ENCODE measurements around the gene P2RY11. TPM values are rescaled to one million over a fixed set of nuclear protein-coding genes. Genes with fewer than 3 reads are reported as not detected.
A peak's percentile ranks its signal among the peaks of the same experiment; 100 is the strongest.

The P2RY11 gene, protein sequence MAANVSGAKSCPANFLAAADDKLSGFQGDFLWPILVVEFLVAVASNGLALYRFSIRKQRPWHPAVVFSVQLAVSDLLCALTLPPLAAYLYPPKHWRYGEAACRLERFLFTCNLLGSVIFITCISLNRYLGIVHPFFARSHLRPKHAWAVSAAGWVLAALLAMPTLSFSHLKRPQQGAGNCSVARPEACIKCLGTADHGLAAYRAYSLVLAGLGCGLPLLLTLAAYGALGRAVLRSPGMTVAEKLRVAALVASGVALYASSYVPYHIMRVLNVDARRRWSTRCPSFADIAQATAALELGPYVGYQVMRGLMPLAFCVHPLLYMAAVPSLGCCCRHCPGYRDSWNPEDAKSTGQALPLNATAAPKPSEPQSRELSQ
- 10 to 100 TPM; 57.8 to 64.0 TPM for total RNA-seq

DNA sequence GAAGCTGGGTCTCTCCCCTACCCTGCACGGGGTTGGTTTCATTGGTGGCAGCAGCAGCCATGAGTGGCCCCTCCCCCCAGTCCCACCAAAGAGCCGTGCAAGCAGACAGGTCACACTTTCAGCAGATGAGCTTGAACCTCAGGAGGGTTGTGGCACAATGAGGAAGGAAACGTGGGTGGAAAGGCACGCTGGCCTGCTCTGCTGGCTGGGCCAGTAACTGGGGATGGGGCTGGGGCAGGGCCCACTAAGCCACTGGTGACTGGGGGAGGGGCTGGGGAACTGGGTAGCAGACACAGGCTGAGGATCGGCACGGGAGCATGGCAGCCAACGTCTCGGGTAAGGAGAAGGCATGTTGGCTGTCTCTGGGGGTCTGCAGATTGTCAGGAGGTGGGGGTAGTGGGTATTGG lies at the start of gene P2RY11:
TSS of gene P2RY11 (plus strand) at position 289 of the 407 bp plus-strand sequence. CDS start at position 318, 29 bp downstream.
- Mint-ChIP-seq H3K36me3 (peaks cover 74% of the 10 kb centered on the region), H3K27ac (peak within 1 kb of the TSS; percentile 93), H3K27me3 (no peaks in the 10 kb centered on the region), H3K4me1 (peaks cover 51% of the 10 kb centered on the region), H3K9me3 (no peaks in the 10 kb centered on the region), H3K4me3 (peak within 1 kb of the TSS; percentile 74)
- peak; percentile 71 for DNase-seq

DNA sequence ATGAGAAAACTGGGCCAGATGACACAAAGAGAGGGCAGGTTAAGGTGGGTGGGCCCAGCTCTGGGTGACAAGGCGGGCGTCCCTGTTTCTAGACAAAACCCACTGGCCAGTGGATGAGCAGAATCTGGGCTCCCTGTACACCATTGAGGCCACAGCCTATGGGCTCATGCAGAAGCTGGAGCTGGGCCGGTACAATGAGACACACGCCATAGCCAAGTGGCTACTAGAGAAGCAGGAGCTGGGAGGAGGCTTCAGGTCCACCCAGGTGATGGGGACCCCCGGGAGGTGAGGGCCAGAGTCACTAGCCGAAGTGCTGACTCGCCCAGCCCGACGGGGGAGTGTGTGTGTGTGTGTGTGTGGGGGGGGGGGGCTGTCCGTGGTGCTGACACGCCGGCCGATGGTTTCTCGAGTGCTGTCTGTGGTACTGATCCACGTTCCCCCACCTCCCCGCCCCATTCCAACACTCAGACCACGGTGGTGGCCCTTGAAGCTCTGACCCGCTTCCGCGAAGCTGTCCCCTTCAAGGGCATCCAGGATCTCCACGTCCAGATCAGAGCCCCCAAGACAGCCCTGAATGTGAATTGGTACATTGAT lies 49.7 kb upstream of the P2RY11 start:
- Mint-ChIP-seq H3K9me3 (no peaks in the 10 kb centered on the region), H3K4me1 (no peaks in the 10 kb centered on the region), H3K27ac (no peak overlapping the region), H3K4me3 (no peak overlapping the region), H3K36me3 (no peaks in the 10 kb centered on the region), H3K27me3 (peaks cover 22% of the 10 kb centered on the region)
- DNase-seq, result no peak

DNA sequence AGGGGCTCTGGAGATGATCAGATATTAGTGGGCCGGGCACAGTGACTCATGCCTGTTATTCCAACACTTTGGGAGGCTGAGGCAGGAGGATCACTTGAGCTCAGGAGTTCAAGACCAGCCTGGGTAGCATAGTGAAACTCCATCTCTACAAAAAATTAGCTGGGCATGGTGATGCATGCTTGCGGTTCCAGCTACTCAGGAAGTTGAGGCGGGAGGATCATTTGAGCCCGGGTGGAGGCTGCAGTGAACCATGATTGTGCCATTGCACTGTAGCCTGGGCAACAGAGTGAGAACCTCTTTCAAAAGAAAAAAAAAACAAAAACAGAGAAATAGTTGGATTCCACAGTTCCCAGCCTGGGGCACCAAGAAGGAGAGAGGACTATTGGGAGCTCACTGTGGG lies 43.3 kb upstream of the P2RY11 start:
- no peaks in the 10 kb centered on the region for H3K9me3 Mint-ChIP-seq
- peaks cover 2% of the 10 kb centered on the region for H3K4me1 Mint-ChIP-seq
- H3K27ac Mint-ChIP-seq, result no peak overlapping the region
- no peaks in the 10 kb centered on the region for H3K36me3 Mint-ChIP-seq
- no peak overlapping the region for H3K4me3 Mint-ChIP-seq
- no peak for DNase-seq
- H3K27me3 Mint-ChIP-seq, result peaks cover 4% of the 10 kb centered on the region

DNA sequence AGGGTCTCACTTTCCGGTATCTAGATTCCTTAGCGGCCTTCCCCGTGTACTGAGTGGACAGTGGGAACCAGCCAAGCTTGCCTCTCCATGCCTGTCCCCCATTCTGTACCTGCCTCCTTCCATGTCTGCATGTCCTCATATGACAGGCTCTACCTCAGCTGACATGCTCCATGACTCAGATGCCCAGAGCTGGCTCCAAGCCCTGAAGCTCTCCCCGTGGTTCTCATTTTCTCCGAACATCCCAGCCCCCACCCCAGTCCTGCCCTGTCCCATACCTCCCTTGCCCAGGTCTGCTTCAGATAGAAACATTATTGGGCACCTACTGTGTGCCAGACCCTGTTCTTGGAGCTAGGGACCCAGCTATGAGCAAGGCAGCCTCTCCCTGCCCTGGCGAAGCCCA lies 42.4 kb upstream of the P2RY11 start:
- H3K4me1 Mint-ChIP-seq, result peaks cover 2% of the 10 kb centered on the region
- H3K27ac Mint-ChIP-seq, result no peak overlapping the region
- DNase-seq, result no peak

DNA sequence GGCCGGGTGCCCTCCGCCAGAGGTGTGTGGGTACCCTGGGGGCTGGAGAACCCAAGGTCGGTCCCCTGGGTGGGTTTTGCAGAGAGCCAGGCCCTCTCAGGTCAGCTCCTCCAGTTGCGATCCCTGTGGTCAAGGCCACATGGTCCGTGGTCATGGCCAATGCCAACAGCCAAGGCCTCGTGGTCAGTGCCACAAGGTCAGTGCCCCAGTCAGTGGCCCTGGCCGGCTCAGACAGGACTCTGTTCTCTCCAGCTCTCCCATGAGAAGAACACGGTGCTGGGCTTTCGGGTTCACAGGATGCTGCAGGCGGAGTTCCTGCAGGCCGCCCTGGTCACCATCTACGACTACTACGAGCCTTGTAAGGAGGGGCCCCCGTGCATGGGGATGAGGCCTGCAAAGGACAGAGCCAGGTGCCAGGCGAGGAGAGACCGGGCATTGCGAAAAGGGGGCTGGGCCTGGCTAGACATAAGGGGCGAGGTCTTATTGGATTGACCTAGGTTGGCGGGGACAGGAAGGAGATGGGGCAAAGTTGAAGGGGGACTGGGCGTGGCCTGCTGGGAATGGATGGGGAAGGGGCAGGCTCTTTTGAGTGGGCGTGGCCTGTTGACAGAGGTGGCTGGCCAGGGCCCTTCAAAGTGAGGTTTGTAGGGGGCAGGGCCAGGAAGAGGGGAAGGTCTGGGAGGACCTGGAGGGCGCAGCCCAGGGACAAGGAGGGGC lies 40.6 kb upstream of the P2RY11 start:
- H3K27me3 Mint-ChIP-seq, result no peaks in the 10 kb centered on the region
- DNase-seq, result no peak
- H3K36me3 Mint-ChIP-seq, result no peaks in the 10 kb centered on the region
- peaks cover 2% of the 10 kb centered on the region for H3K9me3 Mint-ChIP-seq
- no peak overlapping the region for H3K27ac Mint-ChIP-seq
- peaks cover 2% of the 10 kb centered on the region for H3K4me1 Mint-ChIP-seq
- no peak overlapping the region for H3K4me3 Mint-ChIP-seq

More for the DNA sequence above, 42.4 kb upstream of the P2RY11 start:
- H3K9me3 Mint-ChIP-seq, result peaks cover under 1% of the 10 kb centered on the region
- no peak overlapping the region for H3K4me3 Mint-ChIP-seq
- H3K27me3 Mint-ChIP-seq, result peaks cover 4% of the 10 kb centered on the region
- no peaks in the 10 kb centered on the region for H3K36me3 Mint-ChIP-seq

DNA sequence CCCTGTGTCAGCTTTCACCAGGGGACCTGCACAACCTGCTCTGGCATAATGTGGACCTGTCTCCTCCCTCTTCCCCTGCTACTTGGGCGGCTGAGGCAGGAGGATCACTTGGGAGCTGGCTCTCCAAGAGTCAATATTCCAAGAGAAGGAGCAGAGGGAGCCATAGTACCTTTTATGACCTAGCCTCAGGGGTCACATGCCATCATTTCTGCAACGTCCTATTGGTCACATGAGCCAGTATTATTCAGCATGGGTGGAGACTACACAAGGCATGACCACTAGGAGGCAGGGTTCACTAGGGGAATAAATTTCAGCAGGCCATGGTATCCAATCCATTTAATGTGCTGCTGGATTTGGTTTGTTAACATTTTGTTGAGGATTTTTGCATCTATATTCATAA lies 37.3 kb upstream of the P2RY11 start:
- Mint-ChIP-seq H3K27ac (no peak overlapping the region), H3K36me3 (no peaks in the 10 kb centered on the region), H3K4me3 (no peak overlapping the region), H3K9me3 (peaks cover 2% of the 10 kb centered on the region), H3K27me3 (peaks cover 8% of the 10 kb centered on the region), H3K4me1 (no peaks in the 10 kb centered on the region)
- DNase-seq, result peak; percentile 36

DNA sequence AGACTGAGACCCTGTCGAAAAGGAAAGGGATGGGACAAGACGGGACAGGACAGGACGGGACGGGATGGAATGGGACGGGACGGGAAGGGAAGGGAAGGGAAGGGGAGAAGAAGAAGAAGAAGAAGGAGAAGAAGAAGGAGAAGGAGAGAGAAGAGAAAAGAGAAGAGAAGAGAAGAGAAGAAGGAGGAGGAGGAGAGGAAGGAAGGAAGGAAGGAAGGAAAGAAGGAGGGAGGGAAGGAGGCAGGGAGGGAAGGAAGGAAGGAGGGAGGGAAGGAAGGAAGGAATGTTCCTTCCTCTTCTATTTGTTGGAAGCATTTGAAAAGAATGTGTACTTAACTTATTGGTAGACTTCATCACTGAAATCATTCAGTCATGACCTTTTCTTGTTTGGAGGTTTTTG lies 35.0 kb upstream of the P2RY11 start:
- Mint-ChIP-seq H3K4me3 (no peak overlapping the region), H3K9me3 (peaks cover 2% of the 10 kb centered on the region), H3K4me1 (no peaks in the 10 kb centered on the region), H3K36me3 (no peaks in the 10 kb centered on the region), H3K27ac (no peak overlapping the region), H3K27me3 (peaks cover 8% of the 10 kb centered on the region)
- DNase-seq, result no peak

DNA sequence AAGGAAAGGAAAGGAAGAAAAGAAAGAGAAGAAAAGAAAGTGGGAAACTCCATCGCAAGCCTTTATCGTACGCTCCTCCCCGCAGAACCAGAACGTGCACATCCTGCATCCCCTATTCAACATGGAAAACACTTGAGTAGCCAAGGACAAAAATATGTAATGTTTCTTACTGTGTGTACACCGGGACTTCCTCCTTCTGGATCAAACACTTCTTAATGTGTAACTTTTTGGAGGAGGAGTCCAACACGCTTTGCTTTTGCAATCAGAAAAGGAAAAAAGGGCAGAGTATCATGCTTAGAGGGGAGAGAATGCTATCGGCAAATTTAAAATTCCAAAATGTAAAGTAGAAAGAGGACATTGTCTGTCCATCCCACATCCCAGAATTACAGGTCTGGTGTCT lies 33.2 kb upstream of the P2RY11 start:
- peaks cover 8% of the 10 kb centered on the region for H3K27me3 Mint-ChIP-seq
- H3K36me3 Mint-ChIP-seq, result no peaks in the 10 kb centered on the region
- no peak overlapping the region for H3K27ac Mint-ChIP-seq
- DNase-seq, result no peak
- peaks cover 2% of the 10 kb centered on the region for H3K9me3 Mint-ChIP-seq
- H3K4me1 Mint-ChIP-seq, result no peaks in the 10 kb centered on the region
- H3K4me3 Mint-ChIP-seq, result no peak overlapping the region

DNA sequence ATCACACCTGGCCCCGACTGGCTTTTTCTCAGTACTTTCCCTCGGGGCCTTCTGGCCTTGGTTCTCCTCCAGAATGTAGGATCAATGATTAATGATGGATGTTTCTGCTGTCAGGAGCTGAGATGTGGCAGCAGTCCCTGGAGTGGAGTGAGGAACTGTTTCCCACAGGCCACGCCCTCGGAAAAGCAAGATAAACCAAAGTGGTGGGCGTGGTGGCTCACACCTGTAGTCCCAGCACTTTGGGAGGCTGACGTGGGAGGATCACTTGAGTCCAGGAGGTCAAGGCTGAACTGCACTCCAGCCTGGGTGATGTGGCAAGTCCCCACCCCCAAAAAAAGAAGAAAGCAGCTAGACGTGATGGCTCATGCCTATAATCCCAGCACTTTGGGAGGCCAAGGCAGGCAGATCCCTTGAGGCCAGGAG lies 32.5 kb upstream of the P2RY11 start:
- Mint-ChIP-seq H3K27me3 (peaks cover 8% of the 10 kb centered on the region), H3K36me3 (no peaks in the 10 kb centered on the region), H3K9me3 (peaks cover 2% of the 10 kb centered on the region), H3K4me1 (no peaks in the 10 kb centered on the region), H3K27ac (no peak overlapping the region), H3K4me3 (no peak overlapping the region)
- no peak for DNase-seq

DNA sequence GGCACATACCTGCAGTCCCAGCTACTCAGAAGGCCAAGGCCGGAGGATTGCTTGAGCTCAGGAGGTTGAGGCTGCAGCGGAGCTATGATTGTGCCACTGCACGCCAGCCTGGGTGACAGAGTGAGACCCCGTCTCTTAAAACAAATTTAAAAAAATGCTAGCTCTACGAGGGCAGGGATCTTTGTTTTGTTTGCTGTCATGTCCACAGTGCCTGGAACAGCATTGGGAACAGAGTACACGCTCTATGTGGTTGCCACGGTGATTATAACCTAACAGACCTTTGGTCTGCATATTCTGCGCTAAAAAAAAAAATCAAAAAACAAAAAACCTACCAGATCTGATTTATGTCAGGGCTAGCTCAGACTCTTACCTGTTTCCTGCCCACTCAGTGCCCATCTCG lies 27.6 kb upstream of the P2RY11 start:
- H3K36me3 Mint-ChIP-seq, result peaks cover 10% of the 10 kb centered on the region
- H3K27me3 Mint-ChIP-seq, result no peaks in the 10 kb centered on the region
- no peak overlapping the region for H3K27ac Mint-ChIP-seq
- peaks cover 13% of the 10 kb centered on the region for H3K4me1 Mint-ChIP-seq
- no peaks in the 10 kb centered on the region for H3K9me3 Mint-ChIP-seq
- H3K4me3 Mint-ChIP-seq, result no peak overlapping the region
- no peak for DNase-seq

DNA sequence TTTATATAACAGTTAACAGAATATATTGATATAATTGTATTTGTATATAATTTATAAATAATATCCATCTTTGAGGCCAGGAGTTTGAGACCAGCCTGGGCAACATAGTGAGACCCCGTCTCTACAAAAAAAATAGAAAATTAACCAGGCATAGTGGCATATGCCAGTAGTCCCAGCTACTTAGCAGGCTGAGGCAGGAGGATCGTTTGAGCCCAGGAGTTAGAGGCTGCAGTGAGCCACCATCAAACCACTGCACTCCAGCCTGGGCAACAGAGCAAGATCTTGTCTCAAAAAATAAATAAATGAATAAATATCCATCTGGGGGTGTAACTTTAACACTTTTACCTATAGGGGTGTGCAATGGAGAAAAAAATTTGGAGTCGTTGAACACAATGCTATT lies 26.7 kb upstream of the P2RY11 start:
- H3K27ac Mint-ChIP-seq, result no peak overlapping the region
- H3K36me3 Mint-ChIP-seq, result peaks cover 17% of the 10 kb centered on the region
- H3K4me3 Mint-ChIP-seq, result no peak overlapping the region
- no peaks in the 10 kb centered on the region for H3K9me3 Mint-ChIP-seq
- no peak for DNase-seq
- H3K4me1 Mint-ChIP-seq, result peaks cover 13% of the 10 kb centered on the region
- H3K27me3 Mint-ChIP-seq, result no peaks in the 10 kb centered on the region

DNA sequence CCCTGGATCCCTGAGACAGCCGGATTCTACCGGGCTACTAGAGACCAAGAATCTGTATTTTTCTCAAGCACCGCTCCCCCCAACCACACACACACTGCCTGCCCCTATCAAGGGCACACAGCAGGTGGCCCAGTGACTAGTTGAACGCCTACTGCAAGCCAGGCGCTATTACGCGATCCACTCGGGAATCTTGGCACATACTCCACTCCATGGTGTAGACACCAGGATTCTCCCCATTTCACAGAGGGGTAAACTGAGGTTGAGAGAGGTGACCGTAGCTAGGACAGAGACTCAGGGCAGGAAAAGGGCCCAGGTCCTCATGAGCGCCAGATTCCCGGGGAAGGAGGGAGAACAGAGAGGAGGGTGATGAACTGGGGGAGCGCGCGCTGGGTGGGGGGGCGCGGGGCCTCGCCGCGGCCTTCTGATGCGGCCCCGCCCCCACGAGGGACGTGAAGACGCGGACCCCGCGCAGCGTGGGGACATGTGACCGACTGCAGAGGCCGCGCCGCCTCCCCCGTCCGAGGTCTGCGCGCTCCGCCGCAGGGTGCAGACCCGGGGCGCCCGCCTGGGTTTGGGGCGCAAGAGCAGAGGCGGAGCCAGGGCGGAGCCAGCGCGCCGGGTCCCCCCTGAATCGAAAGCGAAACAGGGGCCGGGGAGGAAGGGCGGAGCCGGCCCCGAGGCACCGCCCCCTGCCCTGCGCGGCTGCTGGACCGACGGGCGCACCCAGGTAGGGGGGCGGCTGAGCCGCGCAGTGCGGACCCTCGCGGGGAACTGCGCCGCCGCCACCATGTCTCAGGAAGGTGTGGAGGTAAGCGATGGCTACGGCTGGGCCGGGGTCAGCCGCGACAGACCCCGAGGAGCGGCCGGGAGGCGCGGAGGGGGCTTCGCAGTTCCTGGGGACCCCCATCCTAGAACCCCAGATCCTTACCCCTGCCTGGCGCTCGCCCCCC lies 25.6 kb upstream of the P2RY11 start, which contains the start of gene SHFL:
TSS of gene SHFL (plus strand) at position 677 of the 950 bp plus-strand sequence. CDS start at position 788, 111 bp downstream.
- peak; percentile 89 for DNase-seq
- peaks cover 13% of the 10 kb centered on the region for H3K4me1 Mint-ChIP-seq
- no peaks in the 10 kb centered on the region for H3K9me3 Mint-ChIP-seq
- peak within 1 kb of the TSS; percentile 80 for H3K27ac Mint-ChIP-seq
- peaks cover 20% of the 10 kb centered on the region for H3K36me3 Mint-ChIP-seq
- H3K4me3 Mint-ChIP-seq, result peak within 1 kb of the TSS; percentile 83
- H3K27me3 Mint-ChIP-seq, result no peaks in the 10 kb centered on the region

DNA sequence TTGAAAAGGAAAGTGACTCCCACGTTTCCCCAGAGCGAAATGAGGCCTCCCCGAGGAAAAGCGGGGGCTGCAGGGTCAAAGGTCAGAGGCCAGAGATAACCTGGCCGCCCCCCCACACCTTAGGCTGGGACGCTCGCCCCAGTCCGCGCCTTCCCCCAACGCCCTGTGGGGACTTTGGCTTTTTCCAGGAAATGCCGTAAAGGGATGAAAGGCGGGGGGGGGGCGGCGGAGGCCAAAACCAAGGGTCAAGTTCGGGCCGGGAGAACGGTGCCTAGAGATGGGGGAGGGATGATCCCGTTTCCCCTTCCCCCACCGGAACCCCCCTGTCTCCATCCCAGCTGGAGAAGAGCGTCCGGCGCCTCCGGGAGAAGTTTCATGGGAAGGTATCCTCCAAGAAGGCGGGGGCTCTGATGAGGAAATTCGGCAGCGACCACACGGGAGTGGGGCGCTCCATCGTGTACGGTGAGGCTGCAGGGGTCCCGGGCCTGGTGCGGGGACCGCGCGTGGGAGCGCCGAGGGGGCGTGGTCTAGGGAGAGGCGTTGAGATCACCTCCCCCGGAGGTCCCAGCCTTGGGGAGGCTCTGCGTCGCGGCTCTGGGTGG lies 24.8 kb upstream of the P2RY11 start:
- Mint-ChIP-seq H3K27me3 (no peaks in the 10 kb centered on the region), H3K4me3 (peak overlapping the region; percentile 83), H3K9me3 (no peaks in the 10 kb centered on the region), H3K36me3 (peaks cover 23% of the 10 kb centered on the region), H3K4me1 (peaks cover 13% of the 10 kb centered on the region), H3K27ac (peak overlapping the region; percentile 80)
- peak; percentile 61 for DNase-seq
